Measurements from ENCODE around the gene ZNF850.

GRCh38 chr19:36745870-36746269, 26.7 kb downstream of the ZNF850 start:
- TF ChIP-seq CTCF (IDR thresholded peaks at IDR 0.05 in 8 of 11, conservative IDR thresholded peaks at IDR 0.05 in 3 of 11) (no peak), POLR2A (IDR thresholded peaks at IDR 0.05) (no peak), POLR2AphosphoS5 (IDR thresholded peaks at IDR 0.05) (no peak)
